Measurements from ENCODE around the gene LIMS1.

DNA sequence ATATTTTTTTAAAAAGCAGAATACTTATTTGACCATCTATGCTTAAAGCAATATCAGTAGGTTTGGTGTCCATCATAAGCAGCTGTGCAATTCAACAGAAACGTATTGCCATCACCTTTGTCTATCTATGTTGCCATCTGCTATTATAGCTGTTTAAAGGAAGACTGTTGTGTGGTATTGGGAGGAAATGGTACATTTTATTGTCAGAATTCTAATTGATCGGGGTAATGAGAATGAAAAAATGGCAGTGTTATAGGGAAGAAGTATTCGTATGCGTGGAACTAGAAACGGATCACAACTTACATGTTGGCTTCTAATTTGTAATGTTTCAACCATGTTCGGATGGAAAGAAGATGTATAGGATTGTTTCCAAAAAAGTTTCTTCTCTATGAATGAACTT lies 94.7 kb downstream of the LIMS1 start:
- TF ChIP-seq, protein P1, sequence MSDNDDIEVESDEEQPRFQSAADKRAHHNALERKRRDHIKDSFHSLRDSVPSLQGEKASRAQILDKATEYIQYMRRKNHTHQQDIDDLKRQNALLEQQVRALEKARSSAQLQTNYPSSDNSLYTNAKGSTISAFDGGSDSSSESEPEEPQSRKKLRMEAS (IDR thresholded peaks at IDR 0.05), result no peak
- TF ChIP-seq ELF1 (IDR thresholded peaks at IDR 0.05; ENCODE audit: borderline replicate concordance, low read depth) (no peak), ZNF274 (IDR thresholded peaks at IDR 0.05; ENCODE audit: low read depth, low read length) (no peak), POLR2AphosphoS5 (IDR thresholded peaks at IDR 0.05; ENCODE audit: low read depth, low read length) (no peak), RAD21 (IDR thresholded peaks at IDR 0.05; ENCODE audit: low read depth) (no peak)
- TF ChIP-seq, protein P2, sequence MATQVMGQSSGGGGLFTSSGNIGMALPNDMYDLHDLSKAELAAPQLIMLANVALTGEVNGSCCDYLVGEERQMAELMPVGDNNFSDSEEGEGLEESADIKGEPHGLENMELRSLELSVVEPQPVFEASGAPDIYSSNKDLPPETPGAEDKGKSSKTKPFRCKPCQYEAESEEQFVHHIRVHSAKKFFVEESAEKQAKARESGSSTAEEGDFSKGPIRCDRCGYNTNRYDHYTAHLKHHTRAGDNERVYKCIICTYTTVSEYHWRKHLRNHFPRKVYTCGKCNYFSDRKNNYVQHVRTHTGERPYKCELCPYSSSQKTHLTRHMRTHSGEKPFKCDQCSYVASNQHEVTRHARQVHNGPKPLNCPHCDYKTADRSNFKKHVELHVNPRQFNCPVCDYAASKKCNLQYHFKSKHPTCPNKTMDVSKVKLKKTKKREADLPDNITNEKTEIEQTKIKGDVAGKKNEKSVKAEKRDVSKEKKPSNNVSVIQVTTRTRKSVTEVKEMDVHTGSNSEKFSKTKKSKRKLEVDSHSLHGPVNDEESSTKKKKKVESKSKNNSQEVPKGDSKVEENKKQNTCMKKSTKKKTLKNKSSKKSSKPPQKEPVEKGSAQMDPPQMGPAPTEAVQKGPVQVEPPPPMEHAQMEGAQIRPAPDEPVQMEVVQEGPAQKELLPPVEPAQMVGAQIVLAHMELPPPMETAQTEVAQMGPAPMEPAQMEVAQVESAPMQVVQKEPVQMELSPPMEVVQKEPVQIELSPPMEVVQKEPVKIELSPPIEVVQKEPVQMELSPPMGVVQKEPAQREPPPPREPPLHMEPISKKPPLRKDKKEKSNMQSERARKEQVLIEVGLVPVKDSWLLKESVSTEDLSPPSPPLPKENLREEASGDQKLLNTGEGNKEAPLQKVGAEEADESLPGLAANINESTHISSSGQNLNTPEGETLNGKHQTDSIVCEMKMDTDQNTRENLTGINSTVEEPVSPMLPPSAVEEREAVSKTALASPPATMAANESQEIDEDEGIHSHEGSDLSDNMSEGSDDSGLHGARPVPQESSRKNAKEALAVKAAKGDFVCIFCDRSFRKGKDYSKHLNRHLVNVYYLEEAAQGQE (IDR thresholded peaks at IDR 0.05; ENCODE audit: low read depth), result no peak
